Inflammatory macrophage (primary cell): Measurements from ENCODE around the gene USH2A.

Experiments
- DNase-seq, 2 donors: peaks; one replicate each; pipeline ENCODE4 v3.0.0-alpha.2; 2020 to 2022

Gene USH2A

GRCh38 chr1:215772151-215772550 is 651.1 kb downstream of the USH2A start:
- no peak for DNase-seq

- DNase-seq: no peak
Measured at GRCh38 chr1:215768303-215768702, 654.9 kb downstream of the USH2A start.

GRCh38 chr1:215767761-215768160 is 655.5 kb downstream of the USH2A start:
- DNase-seq: no peak

GRCh38 chr1:215766521-215766920 is 656.7 kb downstream of the USH2A start:
- DNase-seq: no peak

GRCh38 chr1:215765833-215766232 is 657.4 kb downstream of the USH2A start:
- DNase-seq: no peak

GRCh38 chr1:215761446-215761845 is 661.8 kb downstream of the USH2A start:
- no peak for DNase-seq

- DNase-seq: no peak
Measured at GRCh38 chr1:215754112-215754511, 669.1 kb downstream of the USH2A start.

GRCh38 chr1:215749414-215749813 is 673.8 kb downstream of the USH2A start:
- DNase-seq: no peak

GRCh38 chr1:215748431-215748830 is 674.8 kb downstream of the USH2A start:
- no peak for DNase-seq

GRCh38 chr1:215744419-215744818 is 678.8 kb downstream of the USH2A start:
- no peak for DNase-seq

- no peak for DNase-seq
Measured at GRCh38 chr1:215739025-215739424, 684.2 kb downstream of the USH2A start.

- DNase-seq: no peak
Measured at GRCh38 chr1:215731699-215732098, 691.5 kb downstream of the USH2A start.

- no peak for DNase-seq
Measured at GRCh38 chr1:215730600-215730999, 692.6 kb downstream of the USH2A start.

- DNase-seq: no peak
Measured at GRCh38 chr1:215728169-215728568, 695.1 kb downstream of the USH2A start.

- DNase-seq: no peak
Measured at GRCh38 chr1:215720126-215720525, 703.1 kb downstream of the USH2A start.

- DNase-seq: no peak
Measured at GRCh38 chr1:215719552-215719951, 703.7 kb downstream of the USH2A start.

- no peak for DNase-seq
Measured at GRCh38 chr1:215718575-215719287, 704.5 kb downstream of the USH2A start.

- no peak for DNase-seq
Measured at GRCh38 chr1:215717677-215718426, 705.4 kb downstream of the USH2A start.

- DNase-seq: no peak
Measured at GRCh38 chr1:215710899-215711225, 712.4 kb downstream of the USH2A start.

GRCh38 chr1:215710036-215710898 is 713.0 kb downstream of the USH2A start:
- peak; percentile 23 to 38 for DNase-seq

GRCh38 chr1:215704089-215704860 is 719.0 kb downstream of the USH2A start:
- peak; percentile 33 to 46 for DNase-seq

- DNase-seq: no peak
Measured at GRCh38 chr1:215682232-215682631, 741.0 kb downstream of the USH2A start.

GRCh38 chr1:215681041-215681440 is 742.2 kb downstream of the USH2A start:
- no peak for DNase-seq
